DMS79 (cell line): ENCODE results near the gene KIF26B.
"Not testable (repeated sequence)": the region's sequence is repeated elsewhere in the genome, so short reads cannot be mapped to it uniquely, and the experiment has no call there.

Experiments
- DNase-seq: peaks from one replicate; lab custom pipeline; 2025; lab: John Stamatoyannopoulos, UW

The KIF26B gene

GRCh38 chr1:245325922-245326795, 171.4 kb downstream of the KIF26B start:
- DNase-seq, result no peak

- no peak for DNase-seq
Observed at GRCh38 chr1:245327360-245327759, 172.6 kb downstream of the KIF26B start.

GRCh38 chr1:245327842-245328241, 173.1 kb downstream of the KIF26B start:
- DNase-seq, result no peak

GRCh38 chr1:245330951-245331350, 176.2 kb downstream of the KIF26B start:
- DNase-seq, result no peak

GRCh38 chr1:245332085-245332484, 177.3 kb downstream of the KIF26B start:
- no peak for DNase-seq

GRCh38 chr1:245332513-245332912, 177.7 kb downstream of the KIF26B start:
- no peak for DNase-seq

- no peak for DNase-seq
Observed at GRCh38 chr1:245334235-245334634, 179.4 kb downstream of the KIF26B start.

- DNase-seq, result no peak
Observed at GRCh38 chr1:245334827-245335490, 180.2 kb downstream of the KIF26B start.

- DNase-seq, result not testable (repeated sequence)
Observed at GRCh38 chr1:245335684-245336083, 180.9 kb downstream of the KIF26B start.

GRCh38 chr1:245336149-245336983, 181.6 kb downstream of the KIF26B start:
- peak; percentile 72 for DNase-seq

- not testable (repeated sequence) for DNase-seq
Observed at GRCh38 chr1:245336984-245337355, 182.2 kb downstream of the KIF26B start.

- DNase-seq, result no peak
Observed at GRCh38 chr1:245337829-245338484, 183.2 kb downstream of the KIF26B start.

GRCh38 chr1:245338485-245338877, 183.7 kb downstream of the KIF26B start:
- no peak for DNase-seq

GRCh38 chr1:245341743-245342142, 187.0 kb downstream of the KIF26B start:
- no peak for DNase-seq

GRCh38 chr1:245345191-245345884, 190.6 kb downstream of the KIF26B start:
- DNase-seq, result no peak

- DNase-seq, result no peak
Observed at GRCh38 chr1:245348626-245349025, 193.8 kb downstream of the KIF26B start.

GRCh38 chr1:245353411-245353810, 198.6 kb downstream of the KIF26B start:
- no peak for DNase-seq

GRCh38 chr1:245353915-245354775, 199.4 kb downstream of the KIF26B start:
- DNase-seq, result no peak

- not testable (repeated sequence) for DNase-seq
Observed at GRCh38 chr1:245355851-245356630, 201.3 kb downstream of the KIF26B start.
